ENCODE results near the gene DLL3. TPM values are rescaled to one million over a fixed set of nuclear protein-coding genes. Genes with fewer than 3 reads are reported as not detected.

Gene DLL3
- total RNA-seq, 1 experiment from 2014 or later: 0.17 TPM

DNA sequence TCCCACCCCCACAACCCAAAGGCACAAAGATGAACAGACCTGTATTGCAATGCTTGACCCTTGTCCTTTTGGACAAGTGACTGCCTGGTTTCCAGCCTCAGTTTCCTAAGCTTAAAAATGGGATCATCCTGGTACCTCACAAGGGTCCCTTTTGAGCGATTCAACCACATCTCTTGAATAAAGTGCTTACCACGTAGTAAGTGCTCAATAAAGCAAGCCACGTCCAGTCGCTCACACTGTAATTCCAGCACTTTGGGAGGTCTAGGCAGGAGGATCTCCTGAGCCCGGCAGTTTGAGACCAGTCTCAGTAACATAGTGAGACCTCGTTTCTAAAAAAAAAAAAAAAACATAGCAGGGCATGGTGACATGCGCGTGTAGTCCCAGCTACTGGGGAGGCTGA lies 1.2 kb downstream of the DLL3 start (continued):
- TF ChIP-seq EZH2phosphoT487 (IDR thresholded peaks at IDR 0.05; ENCODE audit: borderline replicate concordance) (no peak), POLR2A (IDR thresholded peaks at IDR 0.05; ENCODE audit: borderline replicate concordance, extremely low read depth, insufficient read depth, insufficient read length) (no peak), EGR1 (IDR thresholded peaks at IDR 0.05; ENCODE audit: low read depth) (no peak), SIN3A (IDR thresholded peaks at IDR 0.05; ENCODE audit: low read depth) (no peak), SRF (IDR thresholded peaks at IDR 0.05; ENCODE audit: low read depth) (no peak)
- TF ChIP-seq, protein P1, sequence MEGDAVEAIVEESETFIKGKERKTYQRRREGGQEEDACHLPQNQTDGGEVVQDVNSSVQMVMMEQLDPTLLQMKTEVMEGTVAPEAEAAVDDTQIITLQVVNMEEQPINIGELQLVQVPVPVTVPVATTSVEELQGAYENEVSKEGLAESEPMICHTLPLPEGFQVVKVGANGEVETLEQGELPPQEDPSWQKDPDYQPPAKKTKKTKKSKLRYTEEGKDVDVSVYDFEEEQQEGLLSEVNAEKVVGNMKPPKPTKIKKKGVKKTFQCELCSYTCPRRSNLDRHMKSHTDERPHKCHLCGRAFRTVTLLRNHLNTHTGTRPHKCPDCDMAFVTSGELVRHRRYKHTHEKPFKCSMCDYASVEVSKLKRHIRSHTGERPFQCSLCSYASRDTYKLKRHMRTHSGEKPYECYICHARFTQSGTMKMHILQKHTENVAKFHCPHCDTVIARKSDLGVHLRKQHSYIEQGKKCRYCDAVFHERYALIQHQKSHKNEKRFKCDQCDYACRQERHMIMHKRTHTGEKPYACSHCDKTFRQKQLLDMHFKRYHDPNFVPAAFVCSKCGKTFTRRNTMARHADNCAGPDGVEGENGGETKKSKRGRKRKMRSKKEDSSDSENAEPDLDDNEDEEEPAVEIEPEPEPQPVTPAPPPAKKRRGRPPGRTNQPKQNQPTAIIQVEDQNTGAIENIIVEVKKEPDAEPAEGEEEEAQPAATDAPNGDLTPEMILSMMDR (IDR thresholded peaks at IDR 0.05 in 2 of 3, conservative IDR thresholded peaks at IDR 0.05 in 1 of 3; ENCODE audit: borderline replicate concordance in 1 of 3, insufficient read depth in 1 of 3, low read depth in 2 of 3, low read length in 2 of 3): no peak

DNA sequence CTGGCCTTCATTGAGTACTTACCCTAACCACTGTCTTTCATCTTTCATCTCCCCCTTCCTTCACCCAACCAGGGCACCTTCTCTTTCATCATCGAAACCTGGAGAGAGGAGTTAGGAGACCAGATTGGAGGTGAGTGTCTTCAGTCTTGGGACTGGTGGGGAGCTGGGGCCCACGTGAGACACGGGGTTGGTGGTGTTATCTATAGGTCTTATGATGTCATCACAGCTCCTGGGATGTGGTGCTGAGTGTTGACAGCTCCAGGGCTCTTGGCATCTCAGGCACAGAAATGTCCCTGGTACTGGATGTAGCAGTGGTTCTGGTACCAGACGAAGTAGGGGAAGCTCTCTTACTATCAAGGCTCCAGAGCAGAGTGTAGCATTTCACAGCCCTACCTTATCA lies 1.8 kb downstream of the DLL3 start:
- BruUV-seq (replicated peaks): no TSS peak
- H3K27me3 ChIP-seq (ENCODE audit: insufficient read depth, low read length): no peaks in the 10 kb centered on the region

More for the DNA sequence above, 1.8 kb downstream of the DLL3 start:
- RAD21 ChIA-PET (ENCODE audit: low non-redundant PET in 1 of 2, low total read pairs in 2 of 2, uncharacterized antibody in 2 of 2, unreplicated experiment in 2 of 2): no interaction called here
- peaks cover 0 to 4% of the 10 kb centered on the region in 2 experiments; a peak in 1 of 4 replicates for H3K4me1 ChIP-seq (ENCODE audit: control insufficient read depth in 1 of 2, insufficient read depth in 2 of 2, low read length in 2 of 2)
- CTCF ChIA-PET: no interaction called here
- H3K36me3 ChIP-seq (ENCODE audit: control insufficient read depth in 1 of 2, insufficient read depth in 2 of 2, low read length in 2 of 2): no peaks in the 10 kb centered on the region
- no peaks in the 10 kb centered on the region for H3K9me2 ChIP-seq (ENCODE audit: insufficient read depth)
- H3K4me2 ChIP-seq (ENCODE audit: low read length): no peak overlapping the region
- no peak for TF ChIP-seq TCF7L2 (IDR thresholded peaks at IDR 0.05; ENCODE audit: borderline replicate concordance, extremely low read depth, insufficient read depth, insufficient read length)
- no peak for TF ChIP-seq ELF1 (IDR thresholded peaks at IDR 0.05; ENCODE audit: borderline replicate concordance, low read depth)
- TF ChIP-seq SRF (IDR thresholded peaks at IDR 0.05; ENCODE audit: low read depth): no peak
- TF ChIP-seq EGR1 (IDR thresholded peaks at IDR 0.05; ENCODE audit: low read depth): no peak
- no peak for TF ChIP-seq ZNF274 (IDR thresholded peaks at IDR 0.05; ENCODE audit: low read depth, low read length)
- no peak for TF ChIP-seq JUND (IDR thresholded peaks at IDR 0.05)
- no peak for TF ChIP-seq FOSL1 (IDR thresholded peaks at IDR 0.05; ENCODE audit: low read depth)
- TF ChIP-seq SP1 (IDR thresholded peaks at IDR 0.05; ENCODE audit: low read depth): no peak
- TF ChIP-seq, protein P2, sequence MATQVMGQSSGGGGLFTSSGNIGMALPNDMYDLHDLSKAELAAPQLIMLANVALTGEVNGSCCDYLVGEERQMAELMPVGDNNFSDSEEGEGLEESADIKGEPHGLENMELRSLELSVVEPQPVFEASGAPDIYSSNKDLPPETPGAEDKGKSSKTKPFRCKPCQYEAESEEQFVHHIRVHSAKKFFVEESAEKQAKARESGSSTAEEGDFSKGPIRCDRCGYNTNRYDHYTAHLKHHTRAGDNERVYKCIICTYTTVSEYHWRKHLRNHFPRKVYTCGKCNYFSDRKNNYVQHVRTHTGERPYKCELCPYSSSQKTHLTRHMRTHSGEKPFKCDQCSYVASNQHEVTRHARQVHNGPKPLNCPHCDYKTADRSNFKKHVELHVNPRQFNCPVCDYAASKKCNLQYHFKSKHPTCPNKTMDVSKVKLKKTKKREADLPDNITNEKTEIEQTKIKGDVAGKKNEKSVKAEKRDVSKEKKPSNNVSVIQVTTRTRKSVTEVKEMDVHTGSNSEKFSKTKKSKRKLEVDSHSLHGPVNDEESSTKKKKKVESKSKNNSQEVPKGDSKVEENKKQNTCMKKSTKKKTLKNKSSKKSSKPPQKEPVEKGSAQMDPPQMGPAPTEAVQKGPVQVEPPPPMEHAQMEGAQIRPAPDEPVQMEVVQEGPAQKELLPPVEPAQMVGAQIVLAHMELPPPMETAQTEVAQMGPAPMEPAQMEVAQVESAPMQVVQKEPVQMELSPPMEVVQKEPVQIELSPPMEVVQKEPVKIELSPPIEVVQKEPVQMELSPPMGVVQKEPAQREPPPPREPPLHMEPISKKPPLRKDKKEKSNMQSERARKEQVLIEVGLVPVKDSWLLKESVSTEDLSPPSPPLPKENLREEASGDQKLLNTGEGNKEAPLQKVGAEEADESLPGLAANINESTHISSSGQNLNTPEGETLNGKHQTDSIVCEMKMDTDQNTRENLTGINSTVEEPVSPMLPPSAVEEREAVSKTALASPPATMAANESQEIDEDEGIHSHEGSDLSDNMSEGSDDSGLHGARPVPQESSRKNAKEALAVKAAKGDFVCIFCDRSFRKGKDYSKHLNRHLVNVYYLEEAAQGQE (IDR thresholded peaks at IDR 0.05; ENCODE audit: low read depth): no peak
- no peak for TF ChIP-seq CBX3 (IDR thresholded peaks at IDR 0.05; ENCODE audit: low read depth)
- no peak for TF ChIP-seq YY1 (IDR thresholded peaks at IDR 0.05; ENCODE audit: extremely low read depth, insufficient replicate concordance, low read depth, low read length)
- H3K9me3 ChIP-seq (ENCODE audit: control insufficient read depth in 1 of 2, insufficient read depth in 1 of 2, low read depth in 1 of 2, low read length in 2 of 2): no peaks in the 10 kb centered on the region
- H3K79me2 ChIP-seq (ENCODE audit: insufficient read depth, low read length): no peaks in the 10 kb centered on the region
- no peak overlapping the region for H3K9ac ChIP-seq (ENCODE audit: low read length)
- H3K27ac ChIP-seq (ENCODE audit: low read depth, low read length): no peak overlapping the region
- intact Hi-C loops (cut with micrococcal nuclease): no loop called here
- ATAC-seq: no peak
- POLR2A ChIA-PET: no interaction called here
- H4K20me1 ChIP-seq (ENCODE audit: insufficient read depth): no peaks in the 10 kb centered on the region
- no peak for DNase-seq (ENCODE audit: low read depth, low spot score)
- no peak overlapping the region for H3K4me3 ChIP-seq (replicated peaks in 1 of 2; ENCODE audit: low read depth in 1 of 2, low read length in 2 of 2)
- H2AFZ ChIP-seq (ENCODE audit: low read depth, low read length, poor library complexity, severe bottlenecking): no peak overlapping the region

Data from HCT116 (cell line).